ENCODE measurements around the gene LY6G5C. TPM values are rescaled to one million over a fixed set of nuclear protein-coding genes. Genes with fewer than 3 reads are reported as not detected.

Gene LY6G5C
- total and polyA plus RNA-seq, 2 donors (not counting 1 experiment from before 2014, with no cell fraction given): 0.76 to 3.4 TPM

GRCh38 chr6:31639043-31639442 is 41.8 kb downstream of the LY6G5C start:
- Histone ChIP-seq H2AFZ (ENCODE audit: insufficient read depth, low read depth, low read length, poor library complexity, severe bottlenecking) (no peak overlapping the region), H4K20me1 (ENCODE audit: control insufficient read depth, insufficient read depth, low read length, poor library complexity, severe bottlenecking) (peaks cover 9% of the 10 kb centered on the region), H3K36me3 (replicated peaks in 1 of 2; ENCODE audit: control extremely low read depth in 1 of 2, control insufficient read depth in 1 of 2, extremely low read depth in 1 of 2, insufficient read depth in 2 of 2, low read length in 1 of 2) (peaks cover 13 to 89% of the 10 kb centered on the region in 2 experiments), H3K79me2 (ENCODE audit: control insufficient read depth, insufficient read depth, low read length) (no peaks in the 10 kb centered on the region), H3K9me3 (ENCODE audit: control extremely low read depth in 1 of 3, control insufficient read depth in 2 of 3, insufficient read depth in 1 of 3, low read length in 2 of 3) (no peaks in the 10 kb centered on the region), H3K4me1 (ENCODE audit: control insufficient read depth in 2 of 2, insufficient read depth in 2 of 2, low read length in 2 of 2) (no peaks in the 10 kb centered on the region), H3K9ac (ENCODE audit: low read length) (no peak overlapping the region), H3K4me3 (ENCODE audit: control extremely low read depth in 1 of 5, extremely low read depth in 1 of 5, insufficient read depth in 1 of 5, low read depth in 2 of 5, low read length in 4 of 5) (no peak overlapping the region), H3K27me3 (replicated peaks in 1 of 4; ENCODE audit: control extremely low read depth in 1 of 4, control insufficient read depth in 3 of 4, insufficient read depth in 4 of 4, low read length in 3 of 4) (no peaks in the 10 kb centered on the region), H3K4me2 (replicated peaks; ENCODE audit: low read depth, low read length, poor library complexity, severe bottlenecking) (no peak overlapping the region), H3K27ac (ENCODE audit: low read length in 2 of 2) (no peak overlapping the region)
- TF ChIP-seq EZH2 (IDR thresholded peaks at IDR 0.05; ENCODE audit: borderline replicate concordance, insufficient read depth, low read depth, low read length, poor library complexity, severe bottlenecking) (no peak), CTCF (IDR thresholded peaks at IDR 0.05) (no peak)
- ChIA-PET CTCF (interaction anchor here (0.5 to 1.4 kb wide), 2 partner anchors 12 to 59 kb away, joined by 3 to 4 read pairs; no protein-coding TSS in a partner anchor), POLR2A (interaction anchor here (1.0 to 1.8 kb wide), 2 partner anchors 13 to 17 kb away, joined by 4 to 5 read pairs; partner anchors contain the start of gene BAG6)
- DNase-seq (no peak), ATAC-seq (ENCODE audit: low read depth) (no peak)
- Mint-ChIP-seq H3K4me1 (no peaks in the 10 kb centered on the region), H3K27me3 (no peaks in the 10 kb centered on the region), H3K9me3 (ENCODE audit: insufficient read depth) (no peaks in the 10 kb centered on the region), H3K27ac (no peak overlapping the region), H3K4me3 (no peak overlapping the region)
- intact Hi-C loops (cut with micrococcal nuclease): no loop called here
- WGBS (ENCODE audit: insufficient coverage): 91% methylated on average over 8 of the region's 9 CpGs

GRCh38 chr6:31636698-31637596 is 43.9 kb downstream of the LY6G5C start:
- Histone ChIP-seq H3K9me3 (ENCODE audit: control extremely low read depth in 1 of 3, control insufficient read depth in 2 of 3, insufficient read depth in 1 of 3, low read length in 2 of 3) (no peaks in the 10 kb centered on the region), H3K79me2 (ENCODE audit: control insufficient read depth, insufficient read depth, low read length) (peaks cover 6% of the 10 kb centered on the region), H3K27ac (ENCODE audit: low read length in 2 of 2) (no peak overlapping the region), H3K4me1 (ENCODE audit: control insufficient read depth in 2 of 2, insufficient read depth in 2 of 2, low read length in 2 of 2) (no peaks in the 10 kb centered on the region), H3K27me3 (replicated peaks in 1 of 4; ENCODE audit: control extremely low read depth in 1 of 4, control insufficient read depth in 3 of 4, insufficient read depth in 4 of 4, low read length in 3 of 4) (no peaks in the 10 kb centered on the region), H4K20me1 (ENCODE audit: control insufficient read depth, insufficient read depth, low read length, poor library complexity, severe bottlenecking) (peaks cover 22% of the 10 kb centered on the region), H3K36me3 (replicated peaks in 1 of 2; ENCODE audit: control extremely low read depth in 1 of 2, control insufficient read depth in 1 of 2, extremely low read depth in 1 of 2, insufficient read depth in 2 of 2, low read length in 1 of 2) (peaks cover 12 to 91% of the 10 kb centered on the region in 2 experiments), H3K4me3 (ENCODE audit: control extremely low read depth in 1 of 5, extremely low read depth in 1 of 5, insufficient read depth in 1 of 5, low read depth in 2 of 5, low read length in 4 of 5) (no peak overlapping the region), H3K9ac (ENCODE audit: low read length) (no peak overlapping the region), H3K4me2 (replicated peaks; ENCODE audit: low read depth, low read length, poor library complexity, severe bottlenecking) (no peak overlapping the region), H2AFZ (ENCODE audit: insufficient read depth, low read depth, low read length, poor library complexity, severe bottlenecking) (no peak overlapping the region)
- intact Hi-C loops (cut with micrococcal nuclease): no loop called here
- 94% methylated on average over 21 of the region's 27 CpGs for WGBS (ENCODE audit: insufficient coverage)
- Mint-ChIP-seq H3K4me1 (no peaks in the 10 kb centered on the region), H3K9me3 (ENCODE audit: insufficient read depth) (no peaks in the 10 kb centered on the region), H3K27ac (no peak overlapping the region), H3K4me3 (no peak overlapping the region), H3K27me3 (no peaks in the 10 kb centered on the region)
- ATAC-seq (ENCODE audit: low read depth) (no peak), DNase-seq (no peak)
- ChIA-PET POLR2A (interaction anchor here (1.1 kb wide), 1 partner anchor 15 kb away, joined by 3 read pairs; no protein-coding TSS in a partner anchor), CTCF (interaction anchor here (0.6 kb wide), 1 partner anchor 195 kb away, joined by 3 read pairs; no protein-coding TSS in a partner anchor)
- TF ChIP-seq CTCF (IDR thresholded peaks at IDR 0.05) (no peak), EZH2 (IDR thresholded peaks at IDR 0.05; ENCODE audit: borderline replicate concordance, insufficient read depth, low read depth, low read length, poor library complexity, severe bottlenecking) (no peak)

All from B cell (primary cell).